CD14-positive monocyte (primary cell): ENCODE measurements around the gene RAPGEF6. TPM values are rescaled to one million over a fixed set of nuclear protein-coding genes. Genes with fewer than 3 reads are reported as not detected.

ENCODE experiments used
- DNase-seq, 3 donors: peaks; one replicate each; pipeline ENCODE4 v3.0.0-alpha.2; 2011 to 2022
- H2AFZ ChIP-seq: 2 replicates; pipeline ENCODE4 v1.6.0; 2012; ENCODE audit warnings: mild to moderate bottlenecking, low read depth, low read length, inconsistent platforms; ENCODE audit not compliant: insufficient read depth, poor library complexity, severe bottlenecking
- H3K27ac ChIP-seq, 2 donors: 1 replicate in 1 of 2; 2 replicates in 1 of 2; pipeline ENCODE4 v1.5.1; 2012 to 2013; ENCODE audit warnings: low read length in 2 of 2, control low read depth in 1 of 2, inconsistent platforms in 1 of 2, low read depth in 1 of 2, mild to moderate bottlenecking in 1 of 2
- H3K27me3 ChIP-seq, 2 donors: one replicate each; pipeline versions ENCODE4 v1.6.0 to v1.6.1; 2011 to 2013; ENCODE audit warnings: low read length in 2 of 2; ENCODE audit not compliant: control insufficient read depth in 2 of 2, insufficient read depth in 2 of 2
- H3K36me3 ChIP-seq, 2 donors: replicated peaks in 1 of 2; 1 replicate in 1 of 2; 2 replicates in 1 of 2; pipeline versions ENCODE4 v1.5.1 to v1.6.1; 2012 to 2013; ENCODE audit warnings: low read length in 2 of 2, control low read depth in 1 of 2, inconsistent platforms in 1 of 2, mild to moderate bottlenecking in 1 of 2; ENCODE audit not compliant: insufficient read depth in 2 of 2, control insufficient read depth in 1 of 2
- H3K4me1 ChIP-seq, 2 donors: 1 replicate in 1 of 2; 2 replicates in 1 of 2; pipeline versions ENCODE4 v1.5.1 to v1.6.1; 2012 to 2013; ENCODE audit warnings: low read length in 2 of 2, control low read depth in 1 of 2, inconsistent platforms in 1 of 2, mild to moderate bottlenecking in 1 of 2, moderate library complexity in 1 of 2; ENCODE audit not compliant: insufficient read depth in 2 of 2, control insufficient read depth in 1 of 2
- H3K4me2 ChIP-seq: replicated peaks from 2 replicates; pipeline ENCODE3; 2012; ENCODE audit warnings: low read length, moderate library complexity, mild to moderate bottlenecking; ENCODE audit not compliant: poor library complexity, severe bottlenecking; ENCODE audit errors: extremely low read depth
- H3K4me3 ChIP-seq, 3 experiments: fragments of 200-600 bp in 1 of 3; sonication (generic) in 1 of 3; replicated peaks in 1 of 3; 1 replicate in 2 of 3; 2 replicates in 1 of 3; pipeline ENCODE4 v1.5.1; 2011 to 2013; ENCODE audit warnings: low read length in 3 of 3, mild to moderate bottlenecking in 3 of 3, control low read depth in 2 of 3, low read depth in 2 of 3, inconsistent platforms in 1 of 3, moderate library complexity in 1 of 3
- H3K79me2 ChIP-seq: 2 replicates; pipeline ENCODE4 v1.6.0; 2012; ENCODE audit warnings: mild to moderate bottlenecking, control low read depth, inconsistent platforms, low read length, moderate library complexity; ENCODE audit not compliant: insufficient read depth
- H3K9ac ChIP-seq: 2 replicates; pipeline ENCODE4 v1.6.0; 2017; ENCODE audit warnings: low read length, mild to moderate bottlenecking; ENCODE audit not compliant: insufficient read depth, poor library complexity, severe bottlenecking
- H3K9me3 ChIP-seq, 2 donors: replicated peaks in 1 of 2; 1 replicate in 1 of 2; 2 replicates in 1 of 2; pipeline versions ENCODE4 v1.5.1 to v1.6.1; 2012 to 2013; ENCODE audit warnings: low read length in 2 of 2, control low read depth in 1 of 2; ENCODE audit not compliant: control insufficient read depth in 1 of 2, insufficient read depth in 1 of 2
- H4K20me1 ChIP-seq: 2 replicates; pipeline ENCODE4 v1.6.0; 2012; ENCODE audit warnings: mild to moderate bottlenecking, low read length, control low read depth, moderate library complexity; ENCODE audit not compliant: insufficient read depth
- H3K27ac Mint-ChIP-seq, 7 donors: one replicate each; pipeline ENCODE4 v1.8.0; 2020; ENCODE audit warnings: mild to moderate bottlenecking in 7 of 7, mixed read lengths in 7 of 7, moderate library complexity in 6 of 7, inconsistent platforms in 2 of 7
- H3K27me3 Mint-ChIP-seq, 3 donors: one replicate each; pipeline ENCODE4 v1.8.0; 2021 to 2022; ENCODE audit warnings: low read depth in 3 of 3, mild to moderate bottlenecking in 3 of 3, mixed read lengths in 3 of 3, moderate library complexity in 3 of 3, inconsistent platforms in 1 of 3
- H3K36me3 Mint-ChIP-seq, 2 donors: one replicate each; pipeline ENCODE4 v1.8.0; 2020; ENCODE audit warnings: mixed read lengths in 2 of 2, inconsistent platforms in 1 of 2, mild to moderate bottlenecking in 1 of 2
- H3K4me1 Mint-ChIP-seq: one replicate; pipeline ENCODE4 v1.8.0; 2020; ENCODE audit warnings: mild to moderate bottlenecking, mixed read lengths
- H3K4me3 Mint-ChIP-seq, 2 donors: one replicate each; pipeline ENCODE4 v1.8.0; 2020; ENCODE audit warnings: mild to moderate bottlenecking in 2 of 2, mixed read lengths in 2 of 2, moderate library complexity in 1 of 2
- H3K9me3 Mint-ChIP-seq, 7 donors: one replicate each; pipeline ENCODE4 v1.8.0; 2020 to 2022; ENCODE audit warnings: mixed read lengths in 7 of 7, mild to moderate bottlenecking in 6 of 7, moderate library complexity in 6 of 7, inconsistent platforms in 2 of 7
- CTCF ChIP-seq: fragments of 200-600 bp; IDR thresholded peaks from one replicate; pipeline ENCODE4 v1.8.0; 2022; ENCODE audit warnings: antibody characterized with exemption, mild to moderate bottlenecking
- WGBS: methylation state at CpG from one replicate; pipeline ENCODE4 v1.1.5; 2013; ENCODE audit warnings: missing lambda C conversion rate; ENCODE audit not compliant: insufficient coverage; 5-methylcytosine and 5-hydroxymethylcytosine counted together
- intact Hi-C, 2 donors: fragments of 100-400 bp; cut with micrococcal nuclease; formaldehyde crosslinking; loops; one replicate each; pipeline versions ENCODE4 v1.15.0 to v1.15.1; 2023
- polyA plus RNA-seq, 3 donors: library from polyadenylated mRNA; depleted of rRNA in 1 of 3; unstranded in 2 of 3; stranded (reverse) in 1 of 3; fragments of 300-500 nt in 2 of 3; fragments of >200 nt in 1 of 3; fragmentation: Illumina TruSeq in 2 of 3; gene quantifications; 1 replicate in 2 of 3; 2 replicates in 1 of 3; pipeline ENCODE4 v1.2.3, GENCODE V29; 2012 to 2021

The RAPGEF6 gene
- polyA plus RNA-seq, 3 donors: 2.9 to 4.8 (median 4.8) TPM

- H3K27me3 Mint-ChIP-seq: no peaks in the 10 kb centered on the region
- TF ChIP-seq CTCF: no peak
- peak overlapping the region in 2 of 7 donors; percentile 6 to 74 for H3K27ac Mint-ChIP-seq
- peaks cover 64 to 85% of the 10 kb centered on the region in 2 donors for H3K36me3 Mint-ChIP-seq
- peaks cover 79 to 96% of the 10 kb centered on the region in 2 donors for H3K36me3 ChIP-seq
- H3K9me3 Mint-ChIP-seq: no peaks in the 10 kb centered on the region
- no peak overlapping the region for H3K4me2 ChIP-seq
- no peak overlapping the region for H2AFZ ChIP-seq
- intact Hi-C loops: no loop called here
- no peaks in the 10 kb centered on the region for H3K9me3 ChIP-seq
- no peak overlapping the region for H3K27ac ChIP-seq
- no peaks in the 10 kb centered on the region for H3K4me1 Mint-ChIP-seq
- no CpG with 5 or more reads among the region's 2 CpGs for WGBS
- no peaks in the 10 kb centered on the region for H3K27me3 ChIP-seq
- H4K20me1 ChIP-seq: no peaks in the 10 kb centered on the region
- H3K79me2 ChIP-seq: no peaks in the 10 kb centered on the region
- H3K4me3 ChIP-seq: no peak overlapping the region
- no peak for DNase-seq
- H3K4me1 ChIP-seq: no peaks in the 10 kb centered on the region
- no peak overlapping the region for H3K9ac ChIP-seq
- no peak overlapping the region for H3K4me3 Mint-ChIP-seq
These were observed 203.2 kb downstream of the RAPGEF6 start for GRCh38 chr5:131431794-131432193.

- no peak overlapping the region for H3K4me3 ChIP-seq
- no peaks in the 10 kb centered on the region for H4K20me1 ChIP-seq
- intact Hi-C loops: no loop called here
- no peaks in the 10 kb centered on the region for H3K4me1 ChIP-seq
- Mint-ChIP-seq H3K4me3 (no peak overlapping the region), H3K4me1 (no peaks in the 10 kb centered on the region), H3K27me3 (no peaks in the 10 kb centered on the region), H3K9me3 (no peaks in the 10 kb centered on the region), H3K36me3 (peaks cover 68 to 86% of the 10 kb centered on the region in 2 donors), H3K27ac (peak overlapping the region in 1 of 7 donors; percentile 47)
- H3K36me3 ChIP-seq: peaks cover 78 to 98% of the 10 kb centered on the region in 2 donors
- no peak overlapping the region for H3K4me2 ChIP-seq
- H2AFZ ChIP-seq: no peak overlapping the region
- DNase-seq: no peak
- H3K79me2 ChIP-seq: no peaks in the 10 kb centered on the region
- WGBS: no CpG with 5 or more reads among the region's 1 CpG
- H3K9ac ChIP-seq: no peak overlapping the region
- H3K9me3 ChIP-seq: no peaks in the 10 kb centered on the region
- H3K27me3 ChIP-seq: no peaks in the 10 kb centered on the region
- no peak for TF ChIP-seq CTCF
- H3K27ac ChIP-seq: no peak overlapping the region
These were observed 204.2 kb downstream of the RAPGEF6 start for GRCh38 chr5:131430794-131431193.
